DOHH2 (cell line): ENCODE measurements around the gene AP5S1.

Source experiments
- H3F3A ChIP-seq: fragments of 200-600 bp; sonication (generic), shearing (Covaris generic); 2 replicates; pipeline ENCODE4 v1.6.0; 2016; ENCODE audit warnings: antibody characterized with exemption, mild to moderate bottlenecking; ENCODE audit not compliant: control insufficient read depth, insufficient read depth
- H3K27ac ChIP-seq: fragments of 200-600 bp; sonication (generic); 2 replicates; pipeline ENCODE4 v1.5.1; 2014; ENCODE audit warnings: low read depth, mild to moderate bottlenecking, low read length, moderate library complexity
- H3K27me3 ChIP-seq: fragments of 200-600 bp; sonication (generic); 2 replicates; pipeline ENCODE4 v1.6.1; 2014; ENCODE audit warnings: mild to moderate bottlenecking, low read length, mixed read lengths; ENCODE audit not compliant: control insufficient read depth
- H3K36me3 ChIP-seq: fragments of 200-600 bp; sonication (generic); 2 replicates; pipeline ENCODE4 v1.6.1; 2014; ENCODE audit warnings: mild to moderate bottlenecking, low read length, moderate library complexity, mixed read lengths; ENCODE audit not compliant: control insufficient read depth
- H3K4me1 ChIP-seq: fragments of 200-600 bp; sonication (generic); 2 replicates; pipeline ENCODE4 v1.6.1; 2014; ENCODE audit warnings: mild to moderate bottlenecking, low read length, mixed read lengths; ENCODE audit not compliant: control insufficient read depth
- H3K4me2 ChIP-seq: fragments of 200-600 bp; sonication (generic); 2 replicates; pipeline ENCODE4 v1.6.0; 2014; ENCODE audit warnings: mild to moderate bottlenecking, low read length, moderate library complexity
- H3K4me3 ChIP-seq: fragments of 200-600 bp; sonication (generic); 2 replicates; pipeline ENCODE4 v1.5.1; 2014; ENCODE audit warnings: mild to moderate bottlenecking, low read length, mixed read lengths
- H3K79me2 ChIP-seq: fragments of 200-600 bp; sonication (generic); 2 replicates; pipeline ENCODE4 v1.6.1; 2014; ENCODE audit warnings: mild to moderate bottlenecking, low read length, mixed read lengths; ENCODE audit not compliant: control insufficient read depth
- H3K9me2 ChIP-seq: fragments of 200-600 bp; sonication (generic); replicated peaks from 2 replicates; pipeline ENCODE4 v1.6.1; 2014; ENCODE audit warnings: mild to moderate bottlenecking, low read length, mixed read lengths; ENCODE audit not compliant: control insufficient read depth
- H3K9me3 ChIP-seq: fragments of 200-600 bp; sonication (generic); 2 replicates; pipeline ENCODE4 v1.6.1; 2014; ENCODE audit warnings: antibody characterized with exemption, low read length, mixed read lengths; ENCODE audit not compliant: control insufficient read depth, insufficient read depth
- H4K20me1 ChIP-seq: fragments of 200-600 bp; sonication (generic); 2 replicates; pipeline ENCODE4 v1.6.0; 2014; ENCODE audit warnings: low read depth, mild to moderate bottlenecking, antibody characterized with exemption, low read length, moderate library complexity; ENCODE audit not compliant: control insufficient read depth, insufficient read depth
- EZH2phosphoT487 ChIP-seq: fragments of 200-600 bp; sonication (generic); IDR thresholded peaks from 2 replicates; pipeline ENCODE4 v1.6.1; 2017; ENCODE audit warnings: borderline replicate concordance, mild to moderate bottlenecking, antibody characterized with exemption, low read length, moderate library complexity, mixed read lengths
- TF ChIP-seq, protein P1 (sequence below): fragments of 200-600 bp; sonication (generic); IDR thresholded peaks from one replicate; pipeline ENCODE4 v1.5.1; 2014; ENCODE audit warnings: antibody characterized with exemption, mild to moderate bottlenecking, low read depth, low read length; ENCODE audit not compliant: poor library complexity, severe bottlenecking

The AP5S1 gene

GRCh38 chr20:3876000-3876399 lies 55.7 kb downstream of the AP5S1 start:
- no peaks in the 10 kb centered on the region for H3K27me3 ChIP-seq
- H3F3A ChIP-seq: peaks cover 3% of the 10 kb centered on the region; the same call in 1 of the 2 replicates
- H3K4me3 ChIP-seq: no peak overlapping the region
- peaks cover 35% of the 10 kb centered on the region for H3K36me3 ChIP-seq
- TF ChIP-seq, protein P1, sequence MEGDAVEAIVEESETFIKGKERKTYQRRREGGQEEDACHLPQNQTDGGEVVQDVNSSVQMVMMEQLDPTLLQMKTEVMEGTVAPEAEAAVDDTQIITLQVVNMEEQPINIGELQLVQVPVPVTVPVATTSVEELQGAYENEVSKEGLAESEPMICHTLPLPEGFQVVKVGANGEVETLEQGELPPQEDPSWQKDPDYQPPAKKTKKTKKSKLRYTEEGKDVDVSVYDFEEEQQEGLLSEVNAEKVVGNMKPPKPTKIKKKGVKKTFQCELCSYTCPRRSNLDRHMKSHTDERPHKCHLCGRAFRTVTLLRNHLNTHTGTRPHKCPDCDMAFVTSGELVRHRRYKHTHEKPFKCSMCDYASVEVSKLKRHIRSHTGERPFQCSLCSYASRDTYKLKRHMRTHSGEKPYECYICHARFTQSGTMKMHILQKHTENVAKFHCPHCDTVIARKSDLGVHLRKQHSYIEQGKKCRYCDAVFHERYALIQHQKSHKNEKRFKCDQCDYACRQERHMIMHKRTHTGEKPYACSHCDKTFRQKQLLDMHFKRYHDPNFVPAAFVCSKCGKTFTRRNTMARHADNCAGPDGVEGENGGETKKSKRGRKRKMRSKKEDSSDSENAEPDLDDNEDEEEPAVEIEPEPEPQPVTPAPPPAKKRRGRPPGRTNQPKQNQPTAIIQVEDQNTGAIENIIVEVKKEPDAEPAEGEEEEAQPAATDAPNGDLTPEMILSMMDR: no peak
- TF ChIP-seq EZH2phosphoT487: no peak
- no peaks in the 10 kb centered on the region for H3K79me2 ChIP-seq
- no peaks in the 10 kb centered on the region for H3K4me1 ChIP-seq
- H3K4me2 ChIP-seq: no peak overlapping the region
- H3K27ac ChIP-seq: no peak overlapping the region
- no peaks in the 10 kb centered on the region for H3K9me2 ChIP-seq
- no peaks in the 10 kb centered on the region for H3K9me3 ChIP-seq
- H4K20me1 ChIP-seq: no peaks in the 10 kb centered on the region

GRCh38 chr20:3876676-3877075 lies 56.3 kb downstream of the AP5S1 start:
- Histone ChIP-seq H3K4me2 (no peak overlapping the region), H3K9me3 (no peaks in the 10 kb centered on the region), H3K4me3 (no peak overlapping the region), H3K36me3 (peaks cover 28% of the 10 kb centered on the region), H4K20me1 (no peaks in the 10 kb centered on the region), H3K27ac (no peak overlapping the region), H3K9me2 (no peaks in the 10 kb centered on the region), H3K79me2 (no peaks in the 10 kb centered on the region), H3K4me1 (no peaks in the 10 kb centered on the region), H3F3A (peaks cover 3% of the 10 kb centered on the region; the same call in 1 of the 2 replicates), H3K27me3 (no peaks in the 10 kb centered on the region)
- TF ChIP-seq, protein P1: no peak
- no peak for TF ChIP-seq EZH2phosphoT487
